ENCODE results near the gene COL23A1.

COL23A1 gene

GRCh38 chr5:178339272-178339671 is 250.9 kb downstream of the COL23A1 start:
- no peak for DNase-seq (ENCODE audit: low read depth in 2 of 2)

GRCh38 chr5:178338750-178339144 is 251.4 kb downstream of the COL23A1 start:
- no peak for DNase-seq (ENCODE audit: low read depth in 2 of 2)

- no peak for DNase-seq (ENCODE audit: low read depth in 2 of 2)
These were observed 252.0 kb downstream of the COL23A1 start for GRCh38 chr5:178338126-178338749.

GRCh38 chr5:178337334-178337741 is 252.9 kb downstream of the COL23A1 start:
- DNase-seq (ENCODE audit: low read depth in 2 of 2) = no peak

GRCh38 chr5:178336889-178337288 is 253.3 kb downstream of the COL23A1 start:
- no peak for DNase-seq (ENCODE audit: low read depth in 2 of 2)

GRCh38 chr5:178335302-178336030 is 254.7 kb downstream of the COL23A1 start:
- no peak for DNase-seq (ENCODE audit: low read depth in 2 of 2)

- DNase-seq (ENCODE audit: low read depth in 2 of 2) = no peak
These were observed 255.3 kb downstream of the COL23A1 start for GRCh38 chr5:178334861-178335260.

- DNase-seq (ENCODE audit: low read depth in 2 of 2) = no peak
These were observed 256.2 kb downstream of the COL23A1 start for GRCh38 chr5:178333821-178334481.

GRCh38 chr5:178332210-178332641 is 258.0 kb downstream of the COL23A1 start:
- no peak for DNase-seq (ENCODE audit: low read depth in 2 of 2)

GRCh38 chr5:178331491-178331996 is 258.6 kb downstream of the COL23A1 start:
- DNase-seq (ENCODE audit: low read depth in 2 of 2) = no peak

- DNase-seq (ENCODE audit: low read depth in 2 of 2) = no peak
These were observed 259.3 kb downstream of the COL23A1 start for GRCh38 chr5:178330791-178331404.

- DNase-seq (ENCODE audit: low read depth in 2 of 2) = no peak
These were observed 261.1 kb downstream of the COL23A1 start for GRCh38 chr5:178328826-178329730.

- DNase-seq (ENCODE audit: low read depth in 2 of 2) = no peak
These were observed 262.1 kb downstream of the COL23A1 start for GRCh38 chr5:178327931-178328711.

- no peak for DNase-seq (ENCODE audit: low read depth in 2 of 2)
These were observed 262.7 kb downstream of the COL23A1 start for GRCh38 chr5:178327446-178327845.

GRCh38 chr5:178326374-178326715 is 263.8 kb downstream of the COL23A1 start:
- no peak for DNase-seq (ENCODE audit: low read depth in 2 of 2)

GRCh38 chr5:178325679-178326373 is 264.4 kb downstream of the COL23A1 start:
- DNase-seq (ENCODE audit: low read depth in 2 of 2) = no peak

GRCh38 chr5:178325311-178325678 is 264.9 kb downstream of the COL23A1 start:
- DNase-seq (ENCODE audit: low read depth in 2 of 2) = no peak

- DNase-seq (ENCODE audit: low read depth in 2 of 2) = no peak
These were observed 265.5 kb downstream of the COL23A1 start for GRCh38 chr5:178324481-178325310.

- no peak for DNase-seq (ENCODE audit: low read depth in 2 of 2)
These were observed 266.2 kb downstream of the COL23A1 start for GRCh38 chr5:178323961-178324360.

All from stimulated activated CD8-positive, alpha-beta memory T cell treated with anti-CD3 and anti-CD28 coated beads, Interleukin-15, amount 100 ng/mL, for 4 hours (primary cell).